Liver (tissue), 3 donors: ENCODE data around the gene AGER.

ENCODE experiments used
- EGR1 ChIP-seq, 2 donors: IDR thresholded peaks; 2 replicates each; pipeline ENCODE4 v1.6.1; 2016 to 2018; ENCODE audit warnings: antibody characterized with exemption in 2 of 2, low read depth in 2 of 2
- GABPA ChIP-seq, 2 donors: IDR thresholded peaks in 1 of 2; conservative IDR thresholded peaks in 1 of 2; 2 replicates each; pipeline ENCODE4 v1.6.1; 2016; ENCODE audit warnings: antibody characterized with exemption in 2 of 2, mild to moderate bottlenecking in 1 of 2, moderate library complexity in 1 of 2
- HNF4A ChIP-seq, 2 donors: conservative IDR thresholded peaks; 2 replicates each; pipeline ENCODE4 v1.6.1; 2016; ENCODE audit warnings: antibody characterized with exemption in 2 of 2, mild to moderate bottlenecking in 2 of 2
- JUND ChIP-seq, 2 donors: IDR thresholded peaks; 2 replicates each; pipeline ENCODE4 v1.6.1; 2016; ENCODE audit warnings: antibody characterized with exemption in 2 of 2
- NR2F2 ChIP-seq: IDR thresholded peaks from 2 replicates; pipeline ENCODE4 v1.6.1; 2016; ENCODE audit warnings: antibody characterized with exemption
- RAD21 ChIP-seq, 2 donors: IDR thresholded peaks; 2 replicates each; pipeline ENCODE4 v1.6.1; 2016; ENCODE audit warnings: antibody characterized with exemption in 2 of 2, mild to moderate bottlenecking in 2 of 2
- REST ChIP-seq: IDR thresholded peaks from 2 replicates; pipeline ENCODE4 v1.6.1; 2016; ENCODE audit warnings: antibody characterized with exemption, mild to moderate bottlenecking
- RXRA ChIP-seq, 2 donors: IDR thresholded peaks; 2 replicates each; pipeline ENCODE4 v1.6.1; 2017 to 2018; ENCODE audit warnings: antibody characterized with exemption in 2 of 2, mild to moderate bottlenecking in 1 of 2
- SP1 ChIP-seq: IDR thresholded peaks from 2 replicates; pipeline ENCODE4 v1.6.1; 2018; ENCODE audit warnings: antibody characterized with exemption, mild to moderate bottlenecking
- TAF1 ChIP-seq: conservative IDR thresholded peaks from 2 replicates; pipeline ENCODE4 v1.6.1; 2016; ENCODE audit warnings: antibody characterized with exemption, mild to moderate bottlenecking
- YY1 ChIP-seq: IDR thresholded peaks from 2 replicates; pipeline ENCODE4 v1.6.1; 2016; ENCODE audit warnings: antibody characterized with exemption, mild to moderate bottlenecking
- TF ChIP-seq, protein P1 (sequence below): fragments of 150-350 bp; IDR thresholded peaks from 2 replicates; pipeline ENCODE4 v1.5.1; 2017; ENCODE audit warnings: improper control_type of control experiment, low read depth, low read length; ENCODE audit not compliant: missing input control
- TF ChIP-seq, protein P2 (sequence below): IDR thresholded peaks from 2 replicates; pipeline ENCODE4 v1.6.1; 2016; ENCODE audit warnings: antibody characterized with exemption
- TF ChIP-seq, protein P3 (sequence below): IDR thresholded peaks from 2 replicates; pipeline ENCODE4 v1.6.1; 2016; ENCODE audit warnings: antibody characterized with exemption
- donor health status: healthy.
- donor health status: healthy.

DNA sequence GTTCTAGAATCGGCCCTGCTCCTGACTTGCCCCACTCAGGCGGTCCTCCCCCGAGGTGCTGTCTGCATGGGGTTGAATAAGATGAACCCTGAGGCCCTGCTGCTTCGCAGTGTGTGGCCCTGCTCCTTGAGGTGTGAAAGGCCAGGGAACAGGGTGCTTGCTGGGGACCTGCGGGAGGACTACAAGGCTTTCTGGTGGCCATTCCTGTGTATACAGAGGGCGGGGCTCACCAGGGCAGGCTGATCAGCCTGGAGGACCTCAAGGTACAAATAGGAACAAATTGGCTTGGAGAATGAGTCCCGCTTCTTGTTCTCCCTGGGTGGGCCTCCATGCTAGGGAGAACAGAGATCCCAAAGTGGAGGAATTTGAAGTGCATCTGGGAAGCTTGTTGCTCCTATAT is 34.1 kb upstream of the AGER start:
- TF ChIP-seq, protein P1, sequence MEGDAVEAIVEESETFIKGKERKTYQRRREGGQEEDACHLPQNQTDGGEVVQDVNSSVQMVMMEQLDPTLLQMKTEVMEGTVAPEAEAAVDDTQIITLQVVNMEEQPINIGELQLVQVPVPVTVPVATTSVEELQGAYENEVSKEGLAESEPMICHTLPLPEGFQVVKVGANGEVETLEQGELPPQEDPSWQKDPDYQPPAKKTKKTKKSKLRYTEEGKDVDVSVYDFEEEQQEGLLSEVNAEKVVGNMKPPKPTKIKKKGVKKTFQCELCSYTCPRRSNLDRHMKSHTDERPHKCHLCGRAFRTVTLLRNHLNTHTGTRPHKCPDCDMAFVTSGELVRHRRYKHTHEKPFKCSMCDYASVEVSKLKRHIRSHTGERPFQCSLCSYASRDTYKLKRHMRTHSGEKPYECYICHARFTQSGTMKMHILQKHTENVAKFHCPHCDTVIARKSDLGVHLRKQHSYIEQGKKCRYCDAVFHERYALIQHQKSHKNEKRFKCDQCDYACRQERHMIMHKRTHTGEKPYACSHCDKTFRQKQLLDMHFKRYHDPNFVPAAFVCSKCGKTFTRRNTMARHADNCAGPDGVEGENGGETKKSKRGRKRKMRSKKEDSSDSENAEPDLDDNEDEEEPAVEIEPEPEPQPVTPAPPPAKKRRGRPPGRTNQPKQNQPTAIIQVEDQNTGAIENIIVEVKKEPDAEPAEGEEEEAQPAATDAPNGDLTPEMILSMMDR = no peak
- no peak for TF ChIP-seq RXRA (IDR thresholded peaks at IDR 0.05)
- no peak for TF ChIP-seq JUND (IDR thresholded peaks at IDR 0.05)
- TF ChIP-seq TAF1 = no peak
- no peak for TF ChIP-seq HNF4A (conservative IDR thresholded peaks at IDR 0.05)
- TF ChIP-seq REST = no peak
- no peak for TF ChIP-seq SP1
- TF ChIP-seq RAD21 (IDR thresholded peaks at IDR 0.05) = no peak
- TF ChIP-seq YY1 = no peak
- TF ChIP-seq, protein P2, sequence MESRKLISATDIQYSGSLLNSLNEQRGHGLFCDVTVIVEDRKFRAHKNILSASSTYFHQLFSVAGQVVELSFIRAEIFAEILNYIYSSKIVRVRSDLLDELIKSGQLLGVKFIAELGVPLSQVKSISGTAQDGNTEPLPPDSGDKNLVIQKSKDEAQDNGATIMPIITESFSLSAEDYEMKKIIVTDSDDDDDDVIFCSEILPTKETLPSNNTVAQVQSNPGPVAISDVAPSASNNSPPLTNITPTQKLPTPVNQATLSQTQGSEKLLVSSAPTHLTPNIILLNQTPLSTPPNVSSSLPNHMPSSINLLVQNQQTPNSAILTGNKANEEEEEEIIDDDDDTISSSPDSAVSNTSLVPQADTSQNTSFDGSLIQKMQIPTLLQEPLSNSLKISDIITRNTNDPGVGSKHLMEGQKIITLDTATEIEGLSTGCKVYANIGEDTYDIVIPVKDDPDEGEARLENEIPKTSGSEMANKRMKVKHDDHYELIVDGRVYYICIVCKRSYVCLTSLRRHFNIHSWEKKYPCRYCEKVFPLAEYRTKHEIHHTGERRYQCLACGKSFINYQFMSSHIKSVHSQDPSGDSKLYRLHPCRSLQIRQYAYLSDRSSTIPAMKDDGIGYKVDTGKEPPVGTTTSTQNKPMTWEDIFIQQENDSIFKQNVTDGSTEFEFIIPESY = no peak
- no peak for TF ChIP-seq NR2F2
- no peak for TF ChIP-seq GABPA (IDR thresholded peaks at IDR 0.05 in 1 of 2, conservative IDR thresholded peaks at IDR 0.05 in 1 of 2)
- TF ChIP-seq, protein P3, sequence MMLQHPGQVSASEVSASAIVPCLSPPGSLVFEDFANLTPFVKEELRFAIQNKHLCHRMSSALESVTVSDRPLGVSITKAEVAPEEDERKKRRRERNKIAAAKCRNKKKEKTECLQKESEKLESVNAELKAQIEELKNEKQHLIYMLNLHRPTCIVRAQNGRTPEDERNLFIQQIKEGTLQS = no peak
- no peak for TF ChIP-seq EGR1 (IDR thresholded peaks at IDR 0.05; ENCODE audit: low read depth in 2 of 2)
